Suppressor macrophage treated with lipopolysaccharide for 4 hours (primary cell): ENCODE measurements around the gene DKC1.

Experiments used
- DNase-seq: peaks from one replicate; pipeline ENCODE4 v3.0.0-alpha.2; 2020

The DKC1 gene

GRCh38 chrX:154738011-154738738 is 24.5 kb upstream of the DKC1 start:
- DNase-seq = peak; percentile 65

DNA sequence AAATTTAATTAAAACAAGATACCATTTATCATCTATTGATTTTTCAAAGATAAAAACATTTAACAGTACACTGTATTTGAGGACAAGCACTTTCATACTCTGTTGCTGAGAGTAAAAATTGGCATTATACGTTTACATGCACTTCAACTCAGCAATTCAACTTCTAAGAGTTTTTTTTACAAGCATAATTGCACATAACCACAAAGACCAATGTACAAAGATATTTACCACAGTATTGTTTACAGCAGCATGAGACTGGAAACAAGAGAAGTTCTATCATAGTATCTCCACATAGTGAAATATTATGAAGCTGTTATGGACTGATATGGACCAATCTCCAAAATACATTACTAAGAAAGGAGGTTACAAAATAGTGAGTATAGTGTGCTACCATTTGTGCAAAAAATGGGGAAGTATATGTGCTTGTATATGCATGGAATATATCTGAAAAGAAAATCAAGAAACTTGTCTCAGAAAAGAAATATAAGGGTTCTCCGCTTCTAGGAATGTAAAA is 22.7 kb upstream of the DKC1 start:
- no peak for DNase-seq

GRCh38 chrX:154742613-154743012 is 20.1 kb upstream of the DKC1 start:
- DNase-seq = no peak

DNA sequence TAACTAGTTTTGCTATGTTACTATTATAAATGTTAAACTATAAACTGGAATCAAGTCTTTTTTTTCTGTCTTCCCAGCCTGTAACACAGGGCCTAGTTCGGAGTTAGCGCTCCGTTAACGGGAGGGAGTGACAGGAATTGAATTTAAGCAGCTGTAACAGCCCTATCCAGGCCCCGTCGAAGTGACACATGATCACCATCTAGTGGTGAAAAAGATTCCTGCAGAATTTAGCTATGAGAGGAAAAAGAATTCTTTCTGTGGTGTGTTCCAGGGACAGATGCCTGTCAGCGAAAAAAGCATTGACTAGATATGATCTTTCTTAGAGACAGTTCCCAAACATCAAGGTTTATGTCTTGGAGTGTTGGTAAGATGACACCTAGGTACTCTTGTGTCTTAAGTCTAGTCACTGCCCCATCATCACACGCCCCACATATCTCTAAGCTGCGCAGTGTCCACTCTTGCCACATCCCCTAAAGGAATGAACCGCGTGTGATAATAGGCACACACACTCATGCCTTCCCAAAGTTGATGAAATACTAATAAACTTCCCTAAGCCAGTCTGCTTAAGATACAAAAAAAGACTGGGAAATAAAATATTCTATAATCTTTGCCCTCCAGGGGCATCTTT is 13.8 kb upstream of the DKC1 start:
- peak; percentile 79 for DNase-seq

DNA sequence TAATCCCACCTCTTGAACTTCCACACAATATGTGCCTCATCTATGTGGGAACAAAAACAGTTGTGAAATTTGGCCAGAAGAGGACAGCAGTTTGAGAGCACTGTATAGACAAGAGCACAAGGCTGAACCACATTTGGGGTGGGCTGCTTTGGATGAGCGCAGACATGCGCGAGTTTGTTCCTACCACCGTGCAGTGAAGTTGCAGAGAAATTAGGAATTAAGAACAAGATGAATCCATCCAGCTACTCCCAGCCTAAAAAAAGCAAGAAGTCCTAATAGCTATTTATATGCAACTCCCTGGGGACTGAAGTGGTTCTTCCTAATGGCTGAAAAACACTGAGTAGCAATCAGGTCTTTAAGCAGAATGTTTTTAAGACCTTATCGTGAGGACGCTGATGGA is 12.8 kb upstream of the DKC1 start:
- DNase-seq = no peak

- peak; percentile 46 for DNase-seq
Measured at GRCh38 chrX:154750301-154751202, 12.1 kb upstream of the DKC1 start, which contains the start of gene GAB3. GAB3 (minus strand) TSS chrX:154751077; CDS start chrX:154751025, 52 bp downstream.

DNA sequence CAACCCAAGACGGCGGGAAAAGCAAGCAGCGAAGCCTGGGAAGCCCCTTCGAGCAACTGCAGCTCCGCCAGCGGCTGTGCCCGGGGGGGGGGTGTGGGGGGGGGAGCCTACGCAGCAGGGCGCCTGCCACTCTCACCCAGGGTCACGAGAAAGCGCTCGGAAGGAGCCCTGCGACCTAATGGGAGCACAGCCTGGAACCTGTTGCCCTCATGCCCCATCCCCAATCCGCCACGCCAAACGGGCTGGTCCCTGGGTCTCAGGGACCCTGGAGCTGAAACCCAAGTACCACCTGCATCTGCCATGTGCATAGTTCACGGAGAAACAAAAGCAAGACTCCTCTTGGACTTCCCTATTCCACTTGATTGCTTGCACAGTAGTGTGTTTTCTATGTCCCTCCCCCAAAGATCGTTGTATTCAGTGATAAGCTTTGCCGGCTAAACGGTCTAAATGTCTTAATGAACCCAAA is 11.4 kb upstream of the DKC1 start:
- no peak for DNase-seq

- DNase-seq = no peak
Measured at GRCh38 chrX:154751669-154752271, 10.9 kb upstream of the DKC1 start.

DNA sequence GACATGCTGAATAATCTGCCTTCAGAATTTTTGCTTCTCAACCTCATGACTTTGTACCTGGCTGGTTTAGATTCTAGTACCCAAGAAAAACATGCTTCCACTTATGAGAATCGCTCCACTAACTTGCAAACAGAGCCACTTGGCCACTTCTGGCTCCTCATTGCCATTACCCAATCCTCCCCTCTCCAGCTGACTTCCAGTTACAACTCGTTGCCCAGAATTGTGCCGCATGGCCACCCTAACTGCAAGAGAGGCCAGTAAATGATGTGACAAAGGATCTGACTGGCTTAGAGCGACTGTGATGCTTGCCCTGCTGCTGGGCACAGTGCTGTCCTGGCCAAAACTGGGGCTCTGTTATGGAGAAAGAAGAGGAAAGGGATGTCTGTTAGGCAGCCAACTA is 4.0 kb upstream of the DKC1 start:
- DNase-seq = no peak

- DNase-seq = no peak
Measured at GRCh38 chrX:154761977-154762536, 607 bp upstream of the DKC1 start.

DNA sequence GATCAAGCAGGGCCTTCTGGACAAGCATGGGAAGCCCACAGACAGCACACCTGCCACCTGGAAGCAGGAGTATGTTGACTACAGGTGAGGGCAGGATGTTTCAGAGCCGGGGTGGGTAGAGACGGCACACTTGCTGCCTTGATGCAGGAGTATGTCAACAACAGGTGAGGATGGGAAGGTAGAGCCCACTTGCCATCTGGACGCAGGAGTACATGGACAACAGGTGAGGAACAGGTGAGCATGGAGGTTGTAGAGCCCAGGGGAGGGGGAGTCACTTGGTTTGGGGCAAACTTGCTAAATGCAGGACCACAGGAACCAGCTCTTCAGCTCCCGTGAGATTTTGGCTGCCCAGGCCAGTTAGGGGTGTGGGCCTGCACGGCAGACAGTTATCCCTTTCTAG is 12.0 kb downstream of the DKC1 start:
- no peak for DNase-seq

DNA sequence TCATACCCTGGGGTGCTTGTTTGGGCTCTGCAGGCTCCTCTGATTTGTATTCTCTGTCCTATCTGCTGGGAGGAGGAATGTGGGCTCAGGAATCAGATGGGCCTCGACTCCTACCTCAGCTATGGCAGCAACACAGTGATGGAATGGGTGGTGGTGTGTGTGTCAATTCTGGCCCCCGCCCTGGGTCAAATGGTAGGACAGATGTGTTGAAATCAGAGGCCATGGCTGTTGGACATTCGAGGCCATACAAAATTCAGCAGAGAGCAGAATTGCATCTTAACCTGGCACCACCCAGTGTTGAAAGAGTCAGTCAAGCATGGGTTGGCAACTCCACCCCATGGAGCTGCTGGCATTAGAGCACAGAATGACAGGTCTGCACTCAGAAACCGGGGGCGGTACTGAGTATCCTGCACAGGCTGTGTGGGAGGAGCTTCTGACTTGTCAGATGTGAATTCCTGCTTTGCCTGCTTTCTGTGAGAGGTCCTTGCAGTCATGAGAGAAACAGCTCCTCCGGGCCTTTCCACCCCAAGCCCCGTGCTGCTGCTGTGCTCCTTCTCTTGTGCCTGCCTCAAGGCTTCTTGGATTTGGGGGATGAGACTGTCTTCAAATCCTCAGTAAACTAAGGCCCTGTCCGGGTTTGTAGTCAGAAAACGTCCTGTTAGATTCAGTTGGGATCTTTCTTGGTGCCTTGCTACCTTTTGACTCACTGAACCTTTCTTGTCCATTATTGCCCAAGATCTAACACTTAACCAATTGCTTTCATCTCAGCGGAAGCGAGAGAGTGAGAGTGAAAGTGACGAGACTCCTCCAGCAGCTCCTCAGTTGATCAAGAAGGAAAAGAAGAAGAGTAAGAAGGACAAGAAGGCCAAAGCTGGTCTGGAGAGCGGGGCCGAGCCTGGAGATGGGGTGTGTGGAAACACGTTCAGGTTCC is 13.0 kb downstream of the DKC1 start:
- DNase-seq = peak; percentile 40

GRCh38 chrX:154776753-154777152 is 14.1 kb downstream of the DKC1 start:
- DNase-seq = no peak

- DNase-seq = no peak
Measured at GRCh38 chrX:154779261-154779660, 16.6 kb downstream of the DKC1 start.

DNA sequence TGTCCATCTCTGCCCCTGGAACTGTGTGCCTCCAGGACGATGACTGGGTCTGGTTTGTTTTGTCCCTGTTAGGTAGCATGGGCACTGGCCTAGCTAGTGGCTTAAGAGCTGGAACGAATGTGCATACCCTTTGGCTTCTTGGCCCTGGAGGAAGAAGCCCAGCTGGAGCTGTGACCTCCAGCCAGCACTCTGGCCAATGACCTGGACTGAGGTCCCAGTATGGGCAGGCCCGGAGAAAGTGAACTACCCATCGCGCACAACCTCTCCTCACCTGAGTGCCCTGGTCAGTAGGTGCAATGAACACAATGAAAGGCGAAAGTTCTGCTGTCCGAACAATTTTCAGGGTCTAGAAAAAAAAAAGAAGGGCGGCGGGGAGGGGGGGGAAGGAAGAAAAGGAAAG is 18.3 kb downstream of the DKC1 start:
- DNase-seq = no peak

- DNase-seq = no peak
Measured at GRCh38 chrX:154784149-154784995, 21.7 kb downstream of the DKC1 start.

DNA sequence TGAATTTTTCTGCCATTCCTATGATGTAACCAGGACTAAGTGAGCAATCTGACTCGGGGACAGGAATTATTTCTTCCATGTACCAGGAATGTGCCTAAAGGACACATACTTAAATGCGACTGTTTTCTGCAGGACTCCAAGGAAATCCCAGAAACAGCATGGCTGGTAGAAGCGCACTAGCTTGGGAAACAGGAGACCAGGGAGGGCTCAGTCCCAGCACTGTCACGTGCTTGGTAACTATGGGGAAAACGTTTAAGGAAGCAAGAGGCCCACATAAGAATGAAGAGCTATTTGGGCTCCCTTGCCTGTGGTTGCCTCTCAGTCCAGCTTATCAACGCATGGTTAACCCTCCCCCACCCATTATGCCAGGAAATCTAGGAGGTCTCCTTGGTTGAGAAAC is 23.1 kb downstream of the DKC1 start:
- DNase-seq = no peak

DNA sequence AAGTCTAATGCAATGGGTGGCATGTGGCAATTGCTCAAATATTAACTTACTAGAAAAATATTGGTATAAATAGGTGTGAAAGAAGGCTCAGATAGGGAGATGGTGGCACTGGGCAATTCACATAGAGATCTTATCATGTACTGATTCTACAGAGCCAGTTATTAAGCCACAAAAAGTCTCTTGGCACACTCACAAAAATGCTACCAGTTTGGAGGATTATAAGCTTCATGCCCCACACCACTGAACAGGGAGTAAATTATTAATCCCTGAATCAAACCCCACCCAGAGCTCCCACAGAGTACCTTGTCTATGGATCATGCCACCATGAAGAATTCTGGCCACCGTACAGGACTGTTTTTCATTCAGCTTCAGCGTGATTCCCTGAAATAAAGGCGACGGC is 28.8 kb downstream of the DKC1 start:
- no peak for DNase-seq

- peak; percentile 33 for DNase-seq
Measured at GRCh38 chrX:154791939-154792338, 29.3 kb downstream of the DKC1 start.

DNA sequence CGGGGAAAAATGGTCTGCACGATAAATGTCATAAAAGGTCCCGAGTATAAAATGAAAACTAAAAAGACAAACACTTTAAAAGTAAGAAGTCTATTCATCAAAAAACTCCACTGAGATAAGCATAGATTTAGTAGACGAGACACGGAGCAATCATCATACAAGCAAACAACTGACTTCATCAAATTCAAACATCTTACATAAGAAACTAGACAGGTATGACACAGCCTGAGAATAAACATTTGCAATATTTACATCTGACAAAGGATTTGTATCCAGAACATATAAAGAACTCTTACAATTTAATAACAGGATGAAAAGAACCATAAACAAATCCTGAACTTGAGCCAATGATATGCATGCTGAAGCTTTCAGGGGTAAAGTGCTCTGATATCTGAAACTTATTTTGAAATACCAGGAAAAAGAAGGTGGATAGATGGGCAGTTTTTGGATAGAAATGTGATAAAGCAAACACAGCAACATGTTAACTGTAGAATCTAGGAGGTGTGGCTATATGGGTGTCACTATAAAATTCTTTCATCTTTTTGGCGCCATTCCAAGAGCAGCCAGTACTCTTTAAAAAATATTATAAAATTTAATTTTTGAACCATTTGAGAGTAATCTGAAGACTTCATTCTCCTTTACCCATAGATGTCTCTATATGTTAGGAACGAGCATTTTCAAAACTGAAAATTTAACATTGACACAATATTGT is 30.6 kb downstream of the DKC1 start:
- no peak for DNase-seq
